Non-pigmented ciliary epithelial cell (primary cell): ENCODE measurements around the gene BCAP31.
"Not testable (repeated sequence)": the region's sequence is repeated elsewhere in the genome, so short reads cannot be mapped to it uniquely, and the experiment has no call there.

Experiments used
- DNase-seq: peaks from one replicate; pipeline ENCODE4 v3.0.0-alpha.2; 2010; ENCODE audit warnings: low read depth

Gene BCAP31

DNA sequence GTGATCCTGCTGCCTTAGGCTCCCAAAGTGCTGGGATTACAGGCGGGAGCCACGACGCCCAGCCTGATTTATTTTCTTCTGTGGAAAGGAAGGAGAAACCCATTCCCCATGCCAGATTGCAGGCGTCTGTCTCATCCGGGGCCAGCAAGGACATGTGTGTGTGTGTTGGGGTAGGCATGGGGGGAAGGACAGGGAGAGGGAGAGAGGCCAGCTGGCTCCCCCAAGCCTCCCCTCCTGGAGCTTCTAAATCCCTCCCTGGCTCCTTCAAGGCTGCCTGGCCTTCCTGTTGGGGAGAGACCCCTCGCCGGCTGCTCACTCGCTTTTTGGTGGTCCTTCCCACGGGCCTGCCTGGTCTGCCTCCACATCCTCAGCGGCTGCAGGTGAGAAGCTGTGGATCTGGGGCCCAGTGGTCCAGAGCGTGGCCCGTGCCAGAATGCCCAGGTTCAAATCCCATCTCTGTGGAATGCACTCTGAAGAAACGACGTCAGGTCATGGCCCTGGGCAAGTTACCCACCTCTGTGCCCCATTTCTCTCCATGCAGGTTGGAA, 38.5 kb upstream of the BCAP31 start:
- DNase-seq: no peak

DNA sequence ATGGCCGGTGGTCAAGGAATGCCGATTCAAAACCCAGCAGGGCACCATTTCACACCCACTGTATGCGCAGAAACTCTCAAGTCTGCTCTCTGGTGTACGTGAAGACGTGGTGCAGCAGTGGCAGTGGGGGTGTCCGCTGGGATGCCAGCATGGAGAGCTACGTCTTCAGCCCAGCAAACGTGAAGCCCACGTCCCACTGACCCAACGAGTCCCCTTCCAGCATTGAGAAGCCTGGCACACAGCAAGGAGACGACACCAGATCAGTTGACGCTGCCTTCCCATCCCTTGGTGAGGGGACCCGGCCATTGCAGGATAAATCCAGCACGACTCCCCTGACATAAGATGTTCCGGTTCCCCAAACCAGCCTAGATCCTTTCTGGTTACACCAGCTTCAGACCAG, 37.7 kb upstream of the BCAP31 start:
- DNase-seq: no peak

DNA sequence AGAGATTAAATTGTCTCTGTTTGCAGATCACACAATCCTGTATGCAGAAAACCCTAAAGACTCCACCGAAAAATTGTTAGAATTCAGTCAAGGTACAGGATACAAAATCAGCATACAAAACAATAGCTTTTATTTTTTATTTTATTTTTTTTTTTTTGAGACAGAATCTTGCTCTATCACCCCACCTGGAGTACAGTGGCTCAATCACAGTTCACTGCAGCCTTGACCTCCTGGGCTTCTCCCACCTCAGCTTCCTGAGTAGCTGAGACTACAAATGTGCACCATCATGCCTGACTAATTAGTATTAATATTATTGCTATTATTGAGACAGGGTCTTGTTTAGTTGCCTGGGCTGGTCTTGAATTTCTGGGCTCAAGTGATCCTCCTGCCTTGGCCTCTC, 30.9 kb upstream of the BCAP31 start:
- no peak for DNase-seq

DNA sequence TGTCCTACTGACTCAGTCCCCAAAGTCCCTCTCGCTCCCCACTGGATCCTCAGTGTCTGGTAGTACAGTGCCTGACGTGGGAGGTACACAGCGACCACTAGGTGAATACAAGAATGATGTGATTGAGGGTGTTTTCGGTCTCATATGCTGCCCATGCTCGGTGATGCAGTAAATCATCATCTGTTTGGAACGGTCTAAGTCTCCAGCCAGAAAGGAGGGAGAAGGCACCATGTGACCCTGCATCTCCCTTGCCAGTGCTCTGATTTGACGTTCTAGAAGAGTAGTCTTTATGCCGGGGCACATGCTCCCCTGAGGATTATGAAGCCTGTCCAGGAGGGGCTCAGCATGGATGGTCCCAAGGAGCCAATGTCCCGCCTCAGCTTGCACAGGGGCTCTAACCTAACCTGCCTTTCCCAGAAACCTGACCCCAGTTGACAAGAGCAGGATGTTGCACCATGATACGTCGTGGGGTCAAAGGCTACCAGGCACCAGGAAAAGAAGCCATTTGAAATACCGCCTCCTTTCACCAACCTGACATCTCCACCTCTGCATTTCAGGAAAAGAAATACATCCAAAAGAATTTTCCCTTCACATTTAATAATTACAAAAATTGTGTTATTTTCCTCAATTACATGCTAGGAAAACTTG, 26.1 kb upstream of the BCAP31 start:
- no peak for DNase-seq

DNA sequence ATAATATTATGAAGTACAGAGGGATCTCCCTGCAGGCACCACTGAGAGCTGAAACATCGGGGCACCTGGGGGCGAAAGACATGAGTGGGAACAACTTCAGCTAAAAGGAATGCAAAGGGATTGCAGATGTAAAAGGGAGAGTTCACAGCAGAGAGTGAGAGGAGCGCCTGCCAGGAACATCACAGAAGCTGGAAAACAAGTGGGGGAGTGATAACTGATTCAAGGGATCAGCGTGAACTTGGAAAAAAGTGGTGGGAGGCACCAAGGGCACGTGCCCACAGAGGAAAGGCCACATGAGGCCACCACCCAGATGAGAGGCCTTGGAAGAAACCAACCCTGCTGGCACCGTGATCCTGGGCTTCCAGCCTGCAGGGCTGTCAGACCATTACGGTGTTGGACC, 24.8 kb upstream of the BCAP31 start:
- DNase-seq: not testable (repeated sequence)

DNA sequence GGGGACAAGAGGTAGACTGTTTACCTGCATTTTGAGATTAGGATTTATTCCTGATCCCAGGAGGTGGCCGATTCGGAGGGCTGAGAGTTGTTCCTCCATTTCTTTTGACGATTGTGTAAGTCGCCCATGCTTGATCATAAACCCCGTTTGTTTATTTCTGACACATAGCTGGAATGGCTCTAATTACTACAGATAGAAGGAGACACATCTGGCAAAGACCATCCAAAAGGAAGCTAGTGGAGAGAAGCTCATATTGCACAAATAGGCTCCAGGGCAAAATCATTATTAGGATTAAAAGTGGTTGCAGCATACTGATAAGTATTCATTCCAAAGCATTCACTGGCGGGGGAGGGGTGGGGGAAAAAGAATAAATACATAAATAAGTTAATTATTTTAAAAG, 22.8 kb upstream of the BCAP31 start:
- not testable (repeated sequence) for DNase-seq

DNA sequence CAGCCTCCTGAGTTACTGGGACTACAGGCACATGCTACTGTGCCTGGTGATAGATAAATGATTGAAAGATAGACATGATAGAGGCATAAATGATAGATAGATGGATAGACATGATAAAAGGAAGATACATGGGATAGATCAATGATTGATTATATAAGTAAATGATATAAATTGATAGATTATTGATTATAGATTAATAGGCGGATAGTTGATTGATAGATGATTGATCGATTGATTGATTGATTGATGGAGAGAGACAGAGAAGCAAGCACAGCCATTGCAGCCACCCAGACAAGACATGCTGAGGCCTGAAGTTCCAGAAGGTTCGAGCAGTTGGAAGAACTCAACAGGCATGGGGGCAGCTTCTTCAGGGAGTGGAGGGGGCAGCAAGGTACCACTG, 22.2 kb upstream of the BCAP31 start:
- DNase-seq: no peak

DNA sequence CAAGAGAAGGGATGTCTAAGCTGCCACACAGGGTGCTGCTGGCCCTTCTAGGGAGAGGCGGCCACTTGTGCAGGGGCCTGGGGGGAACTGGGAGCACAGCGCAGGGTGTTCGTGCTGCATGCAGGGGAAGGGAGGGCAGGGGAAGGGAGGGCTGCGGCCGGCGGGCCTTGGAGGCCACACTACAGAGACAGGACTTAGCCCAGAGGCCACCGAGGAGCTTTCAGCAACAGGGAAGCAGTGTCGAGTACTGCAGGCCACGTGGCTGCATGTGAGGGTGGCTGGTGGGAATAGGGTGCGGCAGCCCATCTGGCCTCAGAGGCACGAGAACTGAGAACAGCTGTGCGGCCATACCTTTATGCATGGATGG, 20.9 kb upstream of the BCAP31 start:
- DNase-seq: not testable (repeated sequence)

DNA sequence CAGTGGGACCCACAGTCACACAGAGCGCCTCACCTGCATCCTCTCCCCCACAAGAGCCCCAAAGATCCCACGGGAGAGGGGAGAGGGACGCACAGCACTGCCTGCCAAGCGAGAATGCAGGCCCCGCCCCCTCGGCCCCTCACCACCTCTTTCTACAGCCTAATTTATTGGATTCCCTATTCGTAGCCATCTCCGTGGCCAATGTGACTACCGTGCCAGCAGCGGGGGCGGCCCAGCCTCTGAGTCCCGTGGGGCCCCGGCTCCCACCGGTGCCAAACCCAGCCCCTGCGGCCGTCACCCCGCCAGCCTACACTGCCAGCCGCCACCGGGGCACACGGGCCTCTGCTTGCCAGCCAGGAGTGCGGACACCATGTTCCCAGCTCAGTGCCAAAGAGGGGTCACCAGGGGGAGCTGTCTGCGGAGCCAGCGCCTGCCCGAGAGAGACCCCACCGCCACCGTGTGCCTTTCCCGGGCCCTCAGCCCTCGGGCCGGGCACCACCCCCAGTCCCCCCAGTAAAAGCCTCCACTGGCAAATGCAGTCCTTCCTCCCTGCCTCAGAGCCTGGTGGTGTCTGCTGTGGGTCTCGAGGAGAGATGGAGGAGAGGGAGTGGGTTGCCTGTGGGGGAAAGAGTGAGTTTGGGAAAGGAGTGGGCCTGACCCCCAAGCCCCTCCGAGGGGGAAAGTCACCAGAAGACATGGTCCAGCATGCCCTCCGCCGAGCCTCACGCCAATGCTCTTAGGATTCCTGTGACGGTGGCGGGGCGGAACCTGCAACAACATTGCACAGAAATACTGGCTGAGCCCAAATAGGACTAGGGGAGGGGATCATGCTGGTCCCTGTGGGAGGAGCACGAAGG, 20.3 kb upstream of the BCAP31 start:
- no peak for DNase-seq

DNA sequence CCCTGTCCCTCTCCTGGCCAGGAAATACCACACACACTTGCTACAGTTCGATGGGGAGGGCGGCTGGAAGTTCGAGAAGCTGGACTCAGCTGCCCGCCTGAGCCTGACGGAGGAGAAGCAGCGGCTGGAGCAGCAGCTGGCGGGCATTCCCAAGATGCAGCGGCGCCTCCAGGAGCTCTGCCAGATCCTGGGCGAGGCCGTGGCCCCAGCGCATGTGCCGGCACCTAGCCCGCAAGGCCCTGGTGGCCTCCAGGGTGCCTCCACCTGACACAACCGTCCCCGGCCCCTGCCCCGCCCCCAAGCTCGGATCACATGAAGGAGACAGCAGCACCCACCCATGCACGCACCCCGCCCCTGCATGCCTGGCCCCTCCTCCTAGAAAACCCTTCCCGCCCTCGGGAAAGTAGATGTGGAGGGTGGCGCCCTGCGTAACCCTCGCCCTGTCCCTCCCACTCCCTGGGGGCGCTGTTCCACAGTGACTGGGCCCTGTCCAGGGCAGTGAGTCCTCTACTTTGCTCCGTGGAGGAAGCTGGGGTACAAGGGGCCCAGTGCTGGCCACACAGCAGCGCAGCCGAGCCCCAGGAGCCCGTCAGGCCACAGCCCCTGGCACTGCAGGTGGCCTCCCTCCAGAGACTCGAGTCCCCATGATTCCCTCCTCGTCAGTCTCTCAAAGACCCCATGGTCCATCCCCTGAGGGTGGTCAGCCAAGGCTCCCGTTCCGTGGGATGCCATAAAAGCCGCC, 19.5 kb upstream of the BCAP31 start:
- not testable (repeated sequence) for DNase-seq

DNA sequence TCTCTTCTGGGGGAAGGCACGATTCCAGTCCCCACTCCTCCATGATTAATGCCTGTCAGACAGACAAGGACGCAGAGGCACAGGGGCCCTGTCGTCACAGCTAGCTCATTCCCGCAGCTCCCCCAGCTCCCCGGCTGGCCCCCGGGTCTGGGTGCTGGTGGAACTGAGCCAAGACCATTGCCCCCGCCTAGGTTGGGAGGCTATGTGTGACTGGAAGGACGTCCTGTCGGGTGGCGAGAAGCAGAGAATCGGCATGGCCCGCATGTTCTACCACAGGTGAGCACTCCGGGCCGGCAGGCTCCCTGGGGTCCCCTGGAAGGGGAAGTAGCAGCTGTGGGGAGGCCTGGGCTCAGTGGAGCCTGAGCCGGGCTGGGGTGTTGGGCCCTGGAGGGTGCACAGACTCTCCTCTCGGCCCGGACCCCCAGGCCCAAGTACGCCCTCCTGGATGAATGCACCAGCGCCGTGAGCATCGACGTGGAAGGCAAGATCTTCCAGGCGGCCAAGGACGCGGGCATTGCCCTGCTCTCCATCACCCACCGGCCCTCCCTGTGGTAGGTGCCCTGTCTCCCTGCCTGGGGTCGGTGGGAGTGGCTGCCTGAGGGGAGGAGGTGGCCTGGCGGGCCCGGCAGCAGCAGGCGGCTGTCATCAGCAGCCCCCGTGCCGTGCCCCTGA, 18.7 kb upstream of the BCAP31 start:
- not testable (repeated sequence) for DNase-seq

DNA sequence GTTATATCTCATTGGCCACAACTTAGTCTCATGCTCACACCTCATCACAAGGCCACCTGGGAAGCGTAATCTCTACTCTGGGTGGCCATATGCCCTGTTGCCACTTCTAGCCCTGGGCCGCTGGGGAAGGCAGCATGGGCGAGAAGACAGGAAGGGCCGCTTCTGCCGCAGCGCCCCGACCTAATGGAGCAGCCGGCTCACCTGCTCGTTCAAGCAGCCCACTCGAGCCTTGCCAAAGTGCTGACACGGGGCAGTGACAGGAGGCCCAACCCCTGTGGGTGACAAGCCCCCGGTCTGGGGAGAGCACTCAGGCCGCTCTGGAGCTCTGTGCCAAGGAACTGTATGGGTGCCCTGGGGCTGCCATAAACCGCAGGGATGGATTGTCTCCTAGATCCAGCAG, 17.9 kb upstream of the BCAP31 start:
- DNase-seq: not testable (repeated sequence)

DNA sequence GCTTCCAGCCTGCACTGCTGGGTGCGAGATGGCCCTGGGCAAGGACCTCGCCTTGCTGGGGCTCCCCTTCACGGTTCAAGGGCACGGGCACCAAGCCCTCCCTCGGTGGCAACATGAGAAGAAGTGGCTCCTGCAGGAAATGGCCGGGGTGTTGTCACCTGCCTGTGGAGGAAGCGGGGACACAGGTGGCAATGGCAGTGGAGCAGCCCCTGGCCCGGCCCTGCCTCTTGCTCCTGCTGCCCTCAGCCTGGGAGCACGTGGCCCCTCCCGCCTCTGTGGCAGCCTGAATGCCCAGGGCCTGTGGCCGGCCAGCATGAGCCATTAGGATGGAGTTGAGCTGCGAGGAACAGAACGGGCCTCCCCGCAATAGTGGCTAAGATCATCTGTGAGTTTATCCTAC, 17.3 kb upstream of the BCAP31 start:
- DNase-seq: no peak

DNA sequence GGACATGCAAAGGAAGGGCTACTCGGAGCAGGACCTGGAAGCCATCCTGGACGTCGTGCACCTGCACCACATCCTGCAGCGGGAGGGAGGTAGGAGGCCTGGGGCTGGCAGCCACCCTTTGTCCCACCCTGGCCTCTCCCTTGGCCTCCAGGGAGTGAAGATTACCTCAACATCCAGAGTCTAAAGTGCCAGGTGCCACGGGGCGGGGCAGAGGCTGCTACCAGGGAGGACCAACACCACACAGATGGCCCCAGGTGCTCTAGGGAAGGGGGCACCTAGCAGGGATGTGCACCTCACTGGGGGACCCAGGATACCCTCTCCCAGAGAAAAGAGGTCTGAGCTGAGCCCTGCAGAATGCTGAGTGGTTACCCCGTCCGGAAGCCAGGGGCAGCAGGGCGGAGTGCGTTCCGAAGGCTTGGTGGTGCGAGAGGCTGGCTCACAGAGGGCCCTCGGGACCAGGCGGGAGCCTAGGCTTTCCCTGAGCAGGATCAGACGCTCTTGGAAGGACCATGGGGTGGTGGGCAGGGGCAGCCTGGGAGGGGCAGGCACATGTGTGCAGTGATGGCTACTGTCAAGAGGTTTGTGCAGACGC, 16.5 kb upstream of the BCAP31 start:
- DNase-seq: no peak

DNA sequence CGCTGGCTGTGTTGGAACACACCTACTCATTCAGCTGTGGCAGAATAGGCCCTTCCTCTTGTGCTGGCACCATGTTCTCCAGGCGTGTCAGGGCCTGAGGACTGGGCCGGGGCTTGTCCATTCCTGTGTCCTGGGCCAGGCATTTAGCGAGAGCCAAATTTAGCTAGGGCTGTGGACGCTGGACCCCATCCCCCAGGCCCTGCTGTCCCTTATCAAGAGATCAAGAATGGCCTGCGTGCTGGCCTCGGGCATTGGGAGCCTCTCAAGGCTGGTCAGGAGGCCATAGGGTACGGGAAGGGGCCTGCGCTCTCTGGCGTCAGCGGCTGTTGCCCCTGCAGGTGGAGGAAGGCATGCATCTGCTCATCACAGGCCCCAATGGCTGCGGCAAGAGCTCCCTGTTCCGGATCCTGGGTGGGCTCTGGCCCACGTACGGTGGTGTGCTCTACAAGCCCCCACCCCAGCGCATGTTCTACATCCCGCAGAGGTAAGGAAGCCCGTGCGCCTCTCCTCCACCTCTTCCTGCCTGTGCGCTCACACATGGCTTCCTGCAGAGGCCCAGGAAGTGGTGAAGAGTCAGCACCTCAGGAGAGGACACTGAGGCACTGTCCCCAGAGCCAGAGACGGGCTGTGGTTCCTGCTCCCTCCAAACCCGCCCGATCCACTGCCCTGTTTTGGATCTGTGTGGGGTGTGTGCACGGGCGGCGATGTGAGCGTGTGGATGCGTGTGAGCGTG, 15.7 kb upstream of the BCAP31 start:
- DNase-seq: no peak

DNA sequence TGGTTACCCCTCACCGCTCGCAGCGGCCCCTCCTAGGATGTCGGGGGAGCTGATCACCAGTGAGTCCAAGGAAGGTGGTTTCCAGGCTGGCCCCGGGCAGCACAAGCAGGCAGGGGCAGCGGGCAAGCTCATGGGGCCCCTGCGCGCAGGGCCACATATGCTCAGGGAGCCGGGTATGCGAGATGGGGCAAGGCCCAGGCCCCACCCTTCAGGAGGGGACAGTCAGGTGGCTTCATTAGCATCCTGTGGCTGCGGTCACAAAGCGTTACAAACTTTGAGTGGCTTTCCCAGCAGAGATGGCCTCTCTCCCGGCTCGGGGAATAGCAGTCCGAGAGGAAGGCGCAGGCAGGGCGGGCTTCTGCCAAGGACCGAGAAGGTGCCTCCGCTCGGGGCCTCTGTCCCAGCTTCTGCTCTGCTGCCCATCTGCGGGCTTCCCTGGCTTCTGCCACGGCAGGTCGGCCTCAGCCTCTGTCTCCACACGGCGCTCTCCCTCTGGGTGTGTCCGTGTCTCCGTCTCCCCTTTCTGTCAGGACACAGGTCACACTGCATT, 13.9 kb upstream of the BCAP31 start:
- DNase-seq: no peak

DNA sequence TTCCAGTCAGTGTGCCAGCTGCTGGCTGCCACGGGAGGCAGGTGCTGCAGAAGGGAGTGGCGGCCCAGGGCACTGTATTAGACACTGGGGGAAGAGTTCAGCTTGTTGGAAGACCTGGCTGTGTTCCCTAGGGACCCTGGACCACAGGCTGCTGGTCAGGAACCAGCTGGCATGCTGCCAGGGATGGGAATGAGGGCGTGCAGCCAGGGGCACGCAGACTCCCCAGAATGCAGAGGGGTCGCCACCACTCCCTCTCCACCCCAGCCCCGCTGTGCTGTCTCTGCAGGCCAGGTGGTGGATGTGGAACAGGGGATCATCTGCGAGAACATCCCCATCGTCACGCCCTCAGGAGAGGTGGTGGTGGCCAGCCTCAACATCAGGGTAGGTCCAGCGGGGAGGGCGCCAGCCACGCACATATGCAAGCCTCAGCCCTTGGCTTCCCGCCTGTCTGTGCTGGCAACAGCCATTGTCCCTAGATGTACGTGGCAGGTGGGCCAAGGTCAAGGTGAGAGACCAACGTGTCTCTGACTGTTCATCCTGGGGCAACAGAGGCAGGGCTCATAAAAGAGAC, 12.8 kb upstream of the BCAP31 start:
- DNase-seq: no peak

DNA sequence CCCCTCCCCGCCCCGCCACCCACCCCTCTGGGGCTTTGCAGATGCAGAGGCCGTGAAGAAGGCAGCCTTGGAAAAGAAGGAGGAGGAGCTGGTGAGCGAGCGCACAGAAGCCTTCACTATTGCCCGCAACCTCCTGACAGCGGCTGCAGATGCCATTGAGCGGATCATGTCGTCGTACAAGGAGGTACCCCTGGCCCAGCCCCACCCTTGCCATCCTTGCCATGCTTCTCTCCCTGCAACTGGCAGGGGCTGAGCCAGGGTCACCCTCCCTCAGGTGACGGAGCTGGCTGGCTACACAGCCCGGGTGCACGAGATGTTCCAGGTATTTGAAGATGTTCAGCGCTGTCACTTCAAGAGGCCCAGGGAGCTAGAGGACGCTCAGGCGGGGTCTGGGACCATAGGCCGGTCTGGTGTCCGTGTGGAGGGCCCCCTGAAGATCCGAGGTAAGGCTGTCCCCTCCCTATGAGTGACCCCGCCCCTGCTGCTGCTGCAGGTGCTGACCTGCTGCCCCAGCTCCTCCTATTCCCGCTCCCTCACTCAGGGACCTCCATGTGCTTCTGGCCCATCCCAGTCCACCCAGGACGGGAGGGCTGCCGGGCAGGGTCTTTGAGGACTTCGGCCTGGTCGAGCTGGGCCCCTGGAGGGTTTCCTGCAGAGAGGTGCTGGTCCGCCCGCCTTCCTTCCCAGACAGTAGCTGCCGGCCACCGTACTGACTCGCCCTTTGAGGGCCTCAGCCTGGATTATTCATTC, 12.1 kb upstream of the BCAP31 start:
- DNase-seq: no peak

DNA sequence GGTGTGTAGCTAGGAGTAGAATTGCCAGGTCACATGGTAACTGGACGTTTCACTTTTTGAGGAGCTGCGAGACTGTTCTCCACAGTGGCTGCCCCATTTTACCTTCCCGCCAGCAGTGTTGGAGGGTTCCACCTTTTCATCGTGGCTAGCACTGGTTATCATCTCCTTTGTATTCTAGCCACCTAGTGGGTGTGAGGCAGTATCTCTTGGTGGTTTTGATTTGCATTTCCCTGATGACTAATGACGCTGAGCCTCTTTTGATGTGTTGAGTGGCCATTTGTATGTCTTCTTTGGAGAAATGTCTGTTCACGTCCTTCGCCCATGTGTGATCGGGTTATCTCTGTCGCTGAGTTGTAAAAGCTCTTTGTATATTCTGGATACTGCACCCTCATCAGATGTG, 11.1 kb upstream of the BCAP31 start:
- DNase-seq: no peak

DNA sequence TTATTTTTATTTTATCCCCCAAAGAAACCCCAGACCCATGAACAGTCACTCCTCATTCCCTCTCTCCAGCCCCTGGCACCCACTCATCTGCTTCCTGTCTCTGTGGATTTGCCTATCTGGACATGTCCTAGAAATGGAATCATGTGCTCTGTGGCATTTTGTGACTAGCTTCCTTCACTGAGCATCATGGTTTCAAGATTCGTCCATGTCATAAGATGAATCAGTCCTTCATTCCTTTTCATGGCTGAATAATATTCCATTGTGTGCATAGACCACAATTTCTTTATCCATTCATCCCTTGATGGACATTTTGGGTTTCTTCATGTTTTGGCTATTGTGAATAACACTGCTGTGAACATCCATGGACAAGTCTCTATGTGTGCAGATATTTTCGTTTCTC, 10.7 kb upstream of the BCAP31 start:
- no peak for DNase-seq
